Measurements from ENCODE around the gene MERTK. TPM values are rescaled to one million over a fixed set of nuclear protein-coding genes. Genes with fewer than 3 reads are reported as not detected.

MERTK gene
- total and polyA plus RNA-seq, 9 donors, result 8.3 to 21.9 (median 13.7) TPM

DNA sequence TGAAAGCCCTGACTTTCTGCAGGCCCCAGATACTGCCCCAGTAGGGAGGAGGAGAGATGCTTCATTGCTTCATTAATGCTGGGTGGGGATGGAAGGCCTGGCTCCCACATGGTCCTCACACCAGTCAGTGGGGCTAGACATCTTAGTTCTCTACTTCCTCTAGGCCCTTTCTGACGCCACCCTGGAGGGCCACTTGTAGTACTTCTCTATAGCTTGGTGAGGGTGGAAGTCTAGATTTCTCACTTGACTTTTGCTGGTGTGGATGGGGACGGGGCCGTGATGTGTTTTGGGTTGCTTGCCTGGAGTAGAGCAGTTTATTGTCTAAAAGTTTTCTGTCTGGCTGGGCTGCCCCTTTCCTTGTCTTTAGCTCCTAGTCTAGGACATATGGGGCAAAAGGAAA is 18.7 kb downstream of the MERTK start:
- no peak for DNase-seq
- WGBS, 3 donors, result 65 to 90% (median 85%) methylated on average over 3 of the region's 3 CpGs

DNA sequence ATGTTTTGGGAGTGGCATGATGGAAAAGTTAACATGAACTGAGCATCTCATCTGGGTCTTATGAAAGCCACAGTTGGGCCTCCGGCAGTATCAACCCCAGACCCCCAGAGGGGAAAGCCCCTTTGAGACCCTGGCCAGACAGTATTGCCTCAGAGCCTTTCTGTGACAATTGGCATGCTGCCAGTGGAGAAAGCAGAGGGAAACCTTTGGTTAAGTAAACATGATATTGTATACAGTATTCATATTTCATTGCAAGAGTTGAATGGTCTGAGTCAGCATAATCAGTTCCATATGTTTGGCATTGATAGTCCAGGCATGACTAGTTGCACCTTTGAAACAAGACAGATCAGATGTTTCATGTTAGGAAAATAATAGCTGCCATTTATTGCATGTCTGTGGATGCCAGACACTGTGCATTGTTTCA is 20.0 kb downstream of the MERTK start:
- H3K4me3 ChIP-seq, result no peak overlapping the region
- no peak overlapping the region for H3K27ac ChIP-seq
- DNase-seq, result no peak
- WGBS, 3 donors, result 70 to 90% (median 83%) methylated on average over 1 of the region's 1 CpG
- intact Hi-C loops (cut with DNase I), result no loop called here
- H3K36me3 ChIP-seq, result no peaks in the 10 kb centered on the region
- peaks cover 4% of the 10 kb centered on the region for H3K4me1 ChIP-seq (ENCODE audit: insufficient read depth)
- H3K27me3 ChIP-seq, result no peaks in the 10 kb centered on the region
- H3K9me3 ChIP-seq, result no peaks in the 10 kb centered on the region
- TF ChIP-seq EP300 (IDR thresholded peaks at IDR 0.05) (no peak), POLR2A (IDR thresholded peaks at IDR 0.05) (no peak)
- TF ChIP-seq, protein P1, sequence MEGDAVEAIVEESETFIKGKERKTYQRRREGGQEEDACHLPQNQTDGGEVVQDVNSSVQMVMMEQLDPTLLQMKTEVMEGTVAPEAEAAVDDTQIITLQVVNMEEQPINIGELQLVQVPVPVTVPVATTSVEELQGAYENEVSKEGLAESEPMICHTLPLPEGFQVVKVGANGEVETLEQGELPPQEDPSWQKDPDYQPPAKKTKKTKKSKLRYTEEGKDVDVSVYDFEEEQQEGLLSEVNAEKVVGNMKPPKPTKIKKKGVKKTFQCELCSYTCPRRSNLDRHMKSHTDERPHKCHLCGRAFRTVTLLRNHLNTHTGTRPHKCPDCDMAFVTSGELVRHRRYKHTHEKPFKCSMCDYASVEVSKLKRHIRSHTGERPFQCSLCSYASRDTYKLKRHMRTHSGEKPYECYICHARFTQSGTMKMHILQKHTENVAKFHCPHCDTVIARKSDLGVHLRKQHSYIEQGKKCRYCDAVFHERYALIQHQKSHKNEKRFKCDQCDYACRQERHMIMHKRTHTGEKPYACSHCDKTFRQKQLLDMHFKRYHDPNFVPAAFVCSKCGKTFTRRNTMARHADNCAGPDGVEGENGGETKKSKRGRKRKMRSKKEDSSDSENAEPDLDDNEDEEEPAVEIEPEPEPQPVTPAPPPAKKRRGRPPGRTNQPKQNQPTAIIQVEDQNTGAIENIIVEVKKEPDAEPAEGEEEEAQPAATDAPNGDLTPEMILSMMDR (IDR thresholded peaks at IDR 0.05), result no peak

More for the DNA sequence above, 18.7 kb downstream of the MERTK start:
- H3K27me3 ChIP-seq, result no peaks in the 10 kb centered on the region
- TF ChIP-seq EP300 (IDR thresholded peaks at IDR 0.05) (no peak), POLR2A (IDR thresholded peaks at IDR 0.05) (no peak)
- TF ChIP-seq, protein P1 (IDR thresholded peaks at IDR 0.05), result no peak
- intact Hi-C loops (cut with DNase I), result no loop called here
- H3K36me3 ChIP-seq, result no peaks in the 10 kb centered on the region
- H3K4me1 ChIP-seq (ENCODE audit: insufficient read depth), result peaks cover 4% of the 10 kb centered on the region
- no peaks in the 10 kb centered on the region for H3K9me3 ChIP-seq
- H3K4me3 ChIP-seq, result no peak overlapping the region
- H3K27ac ChIP-seq, result no peak overlapping the region

- Histone ChIP-seq H3K27me3 (no peaks in the 10 kb centered on the region), H3K36me3 (no peaks in the 10 kb centered on the region), H3K4me1 (ENCODE audit: insufficient read depth) (peaks cover 4% of the 10 kb centered on the region), H3K27ac (no peak overlapping the region), H3K9me3 (no peaks in the 10 kb centered on the region), H3K4me3 (no peak overlapping the region)
- no peak for DNase-seq
- TF ChIP-seq POLR2A (IDR thresholded peaks at IDR 0.05), result no peak
- WGBS, 3 donors, result 50 to 59% (median 58%) methylated on average over 2 of the region's 2 CpGs
- intact Hi-C loops (cut with DNase I), result no loop called here
These were observed 21.0 kb downstream of the MERTK start for GRCh38 chr2:111919365-111919764.

GRCh38 chr2:111919794-111920608 is 21.6 kb downstream of the MERTK start:
- intact Hi-C loops (cut with DNase I), result no loop called here
- no peaks in the 10 kb centered on the region for H3K9me3 ChIP-seq
- H3K36me3 ChIP-seq, result no peaks in the 10 kb centered on the region
- no peaks in the 10 kb centered on the region for H3K27me3 ChIP-seq
- DNase-seq, result no peak
- WGBS, 3 donors, result 79 to 84% (median 83%) methylated on average over 8 of the region's 8 CpGs
- H3K27ac ChIP-seq, result no peak overlapping the region
- peaks cover 4% of the 10 kb centered on the region for H3K4me1 ChIP-seq (ENCODE audit: insufficient read depth)
- no peak overlapping the region for H3K4me3 ChIP-seq
- TF ChIP-seq EP300 (IDR thresholded peaks at IDR 0.05), result no peak
- TF ChIP-seq, protein P1 (IDR thresholded peaks at IDR 0.05), result no peak
- TF ChIP-seq POLR2A (IDR thresholded peaks at IDR 0.05), result no peak

DNA sequence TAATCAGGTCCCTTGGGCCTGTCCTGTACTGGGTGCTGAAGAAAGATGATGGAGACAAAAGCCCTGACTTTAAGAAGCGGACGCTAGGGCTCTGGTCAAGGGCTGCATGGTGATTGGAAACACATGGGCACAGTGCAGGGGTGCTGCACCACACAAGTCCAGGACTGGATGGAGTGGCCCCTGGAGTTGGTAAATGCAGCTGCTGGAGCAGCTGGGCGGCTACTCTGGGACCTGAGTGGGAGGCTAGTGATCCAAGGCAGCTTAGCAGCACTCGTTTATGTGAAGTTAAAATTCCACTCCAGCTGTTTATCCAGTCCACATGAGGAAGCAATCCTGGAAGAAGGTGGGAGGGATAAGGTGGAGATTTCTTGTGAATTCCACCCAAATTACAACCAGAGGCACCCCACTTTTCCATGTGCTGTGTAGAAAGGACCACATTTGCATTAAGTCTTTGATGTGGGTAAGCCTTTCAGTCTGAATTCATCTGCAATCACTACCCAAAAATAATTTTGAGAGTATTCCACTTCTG is 24.9 kb downstream of the MERTK start:
- Histone ChIP-seq H3K4me3 (no peak overlapping the region), H3K27me3 (no peaks in the 10 kb centered on the region), H3K9me3 (no peaks in the 10 kb centered on the region), H3K36me3 (no peaks in the 10 kb centered on the region), H3K27ac (no peak overlapping the region), H3K4me1 (ENCODE audit: insufficient read depth) (peaks cover 9% of the 10 kb centered on the region)
- intact Hi-C loops (cut with DNase I), result no loop called here
- TF ChIP-seq, protein P1 (IDR thresholded peaks at IDR 0.05), result no peak
- TF ChIP-seq EP300 (IDR thresholded peaks at IDR 0.05) (no peak), POLR2A (IDR thresholded peaks at IDR 0.05) (no peak)
- peak in 3 of 5 donors; percentile 30 to 52 (median 32) for DNase-seq
- WGBS, 3 donors, result 7 to 16% (median 12%) methylated on average over 4 of the region's 4 CpGs

All from ovary (tissue), 9 donors.